ENCODE measurements around the gene PCDHA5.
A peak's percentile ranks its signal among the peaks of the same experiment; 100 is the strongest.
"Not testable (repeated sequence)": the region's sequence is repeated elsewhere in the genome, so short reads cannot be mapped to it uniquely, and the experiment has no call there.

Gene PCDHA5

GRCh38 chr5:140796718-140797095 is 24.7 kb upstream of the PCDHA5 start:
- no peaks in the 10 kb centered on the region for H3K36me3 ChIP-seq (ENCODE audit: insufficient read depth, low read length)
- no peaks in the 10 kb centered on the region for H3K79me2 ChIP-seq (ENCODE audit: control insufficient read depth, insufficient read depth, low read length, unreplicated experiment)
- H3K27me3 ChIP-seq (ENCODE audit: insufficient read depth, low read length), result peaks cover 10% of the 10 kb centered on the region; the same call in 1 of the 2 replicates
- H3K4me3 ChIP-seq (ENCODE audit: low read depth, low read length), result no peak overlapping the region
- H3K4me1 ChIP-seq (ENCODE audit: control insufficient read depth, insufficient read depth, low read length, unreplicated experiment), result no peaks in the 10 kb centered on the region
- H3K27ac ChIP-seq (ENCODE audit: low read depth, low read length), result no peak overlapping the region
- H2AFZ ChIP-seq (ENCODE audit: low read length, unreplicated experiment), result no peak overlapping the region

GRCh38 chr5:140800816-140801493 is 20.5 kb upstream of the PCDHA5 start, which contains the start of gene PCDHA3:
TSS of gene PCDHA3 (plus strand) at chr5:140801057.
- H3K27me3 ChIP-seq (ENCODE audit: insufficient read depth, low read length), result peaks cover 3% of the 10 kb centered on the region; the same call in 1 of the 2 replicates
- H3K4me3 ChIP-seq (ENCODE audit: low read depth, low read length), result peak within 1 kb of the TSS; percentile 56
- H2AFZ ChIP-seq (ENCODE audit: low read length, unreplicated experiment), result no peak within 1 kb of the TSS
- no peaks in the 10 kb centered on the region for H3K36me3 ChIP-seq (ENCODE audit: insufficient read depth, low read length)
- H3K4me1 ChIP-seq (ENCODE audit: control insufficient read depth, insufficient read depth, low read length, unreplicated experiment), result no peaks in the 10 kb centered on the region
- H3K79me2 ChIP-seq (ENCODE audit: control insufficient read depth, insufficient read depth, low read length, unreplicated experiment), result no peaks in the 10 kb centered on the region
- no peak within 1 kb of the TSS for H3K27ac ChIP-seq (ENCODE audit: low read depth, low read length)

GRCh38 chr5:140801494-140801841 is 19.9 kb upstream of the PCDHA5 start:
- Histone ChIP-seq H3K27ac (ENCODE audit: low read depth, low read length) (no peak overlapping the region), H3K4me3 (ENCODE audit: low read depth, low read length) (peak overlapping the region; percentile 56; the same call in 1 of the 2 replicates), H3K36me3 (ENCODE audit: insufficient read depth, low read length) (no peaks in the 10 kb centered on the region), H3K27me3 (ENCODE audit: insufficient read depth, low read length) (peaks cover 5% of the 10 kb centered on the region; the same call in 1 of the 2 replicates), H3K79me2 (ENCODE audit: control insufficient read depth, insufficient read depth, low read length, unreplicated experiment) (no peaks in the 10 kb centered on the region), H2AFZ (ENCODE audit: low read length, unreplicated experiment) (no peak overlapping the region), H3K4me1 (ENCODE audit: control insufficient read depth, insufficient read depth, low read length, unreplicated experiment) (no peaks in the 10 kb centered on the region)

DNA sequence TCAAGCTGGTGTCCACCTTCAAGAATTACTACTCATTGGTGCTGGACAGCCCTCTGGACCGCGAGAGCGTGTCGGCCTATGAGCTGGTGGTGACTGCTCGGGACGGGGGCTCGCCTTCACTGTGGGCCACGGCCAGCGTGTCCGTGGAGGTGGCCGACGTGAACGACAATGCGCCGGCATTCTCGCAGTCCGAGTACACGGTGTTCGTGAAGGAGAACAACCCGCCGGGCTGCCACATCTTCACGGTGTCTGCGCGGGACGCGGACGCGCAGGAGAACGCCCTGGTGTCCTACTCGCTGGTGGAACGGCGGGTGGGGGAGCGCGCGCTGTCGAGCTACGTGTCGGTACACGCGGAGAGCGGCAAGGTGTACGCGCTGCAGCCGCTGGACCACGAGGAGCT is 19.0 kb upstream of the PCDHA5 start:
- H3K36me3 ChIP-seq (ENCODE audit: insufficient read depth, low read length); H3K27ac ChIP-seq (ENCODE audit: low read depth, low read length); H3K4me3 ChIP-seq (ENCODE audit: low read depth, low read length); H3K27me3 ChIP-seq (ENCODE audit: insufficient read depth, low read length); H2AFZ ChIP-seq (ENCODE audit: low read length, unreplicated experiment); H3K79me2 ChIP-seq (ENCODE audit: control insufficient read depth, insufficient read depth, low read length, unreplicated experiment); H3K4me1 ChIP-seq (ENCODE audit: control insufficient read depth, insufficient read depth, low read length, unreplicated experiment): not testable (repeated sequence)

GRCh38 chr5:140802781-140803271 is 18.6 kb upstream of the PCDHA5 start:
- no peaks in the 10 kb centered on the region for H3K4me1 ChIP-seq (ENCODE audit: control insufficient read depth, insufficient read depth, low read length, unreplicated experiment)
- H3K36me3 ChIP-seq (ENCODE audit: insufficient read depth, low read length), result no peaks in the 10 kb centered on the region
- H3K27ac ChIP-seq (ENCODE audit: low read depth, low read length), result no peak overlapping the region
- no peak overlapping the region for H2AFZ ChIP-seq (ENCODE audit: low read length, unreplicated experiment)
- H3K27me3 ChIP-seq (ENCODE audit: insufficient read depth, low read length), result peaks cover 7% of the 10 kb centered on the region; the same call in 1 of the 2 replicates
- no peak overlapping the region for H3K4me3 ChIP-seq (ENCODE audit: low read depth, low read length)
- no peaks in the 10 kb centered on the region for H3K79me2 ChIP-seq (ENCODE audit: control insufficient read depth, insufficient read depth, low read length, unreplicated experiment)

DNA sequence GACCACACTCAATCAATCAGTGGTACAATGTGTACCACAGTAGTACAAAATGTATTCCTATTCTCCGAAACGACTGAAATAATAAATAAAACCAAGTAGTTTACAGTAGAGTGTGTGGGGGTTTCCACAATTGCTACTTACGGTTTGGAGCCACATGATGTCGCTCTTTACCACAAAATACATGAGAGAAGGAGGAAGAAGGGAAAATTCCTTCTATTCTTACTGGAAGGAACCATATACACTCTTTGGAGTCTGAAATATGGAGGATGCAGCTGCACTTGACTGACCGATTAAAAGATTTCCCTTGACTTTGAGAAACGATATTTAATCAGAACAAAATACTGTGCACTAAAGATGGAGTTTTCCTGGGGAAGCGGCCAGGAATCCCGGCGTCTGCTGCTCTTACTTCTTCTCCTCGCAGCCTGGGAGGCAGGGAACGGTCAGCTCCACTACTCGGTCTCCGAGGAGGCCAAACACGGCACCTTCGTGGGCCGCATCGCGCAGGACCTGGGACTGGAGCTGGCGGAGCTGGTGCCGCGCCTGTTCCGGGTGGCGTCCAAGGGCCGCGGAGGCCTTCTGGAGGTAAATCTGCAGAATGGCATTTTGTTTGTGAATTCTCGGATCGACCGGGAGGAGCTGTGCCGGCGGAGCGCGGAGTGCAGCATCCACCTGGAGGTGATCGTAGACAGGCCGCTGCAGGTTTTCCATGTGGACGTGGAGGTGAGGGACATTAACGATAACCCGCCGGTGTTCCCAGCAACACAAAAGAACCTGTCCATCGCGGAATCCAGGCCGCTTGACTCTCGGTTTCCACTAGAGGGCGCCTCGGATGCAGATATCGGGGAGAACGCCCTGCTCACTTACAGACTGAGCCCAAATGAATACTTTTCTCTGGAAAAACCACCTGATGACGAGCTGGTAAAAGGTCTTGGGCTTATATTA is 14.3 kb upstream of the PCDHA5 start, which contains the start of gene PCDHA4:
Gene PCDHA4, plus strand, starts transcription at position 235 of the 942 bp plus-strand sequence.
- H3K27ac ChIP-seq (ENCODE audit: low read depth, low read length), result no peak within 1 kb of the TSS
- H2AFZ ChIP-seq (ENCODE audit: low read length, unreplicated experiment), result no peak within 1 kb of the TSS
- H3K4me3 ChIP-seq (ENCODE audit: low read depth, low read length), result no peak within 1 kb of the TSS

DNA sequence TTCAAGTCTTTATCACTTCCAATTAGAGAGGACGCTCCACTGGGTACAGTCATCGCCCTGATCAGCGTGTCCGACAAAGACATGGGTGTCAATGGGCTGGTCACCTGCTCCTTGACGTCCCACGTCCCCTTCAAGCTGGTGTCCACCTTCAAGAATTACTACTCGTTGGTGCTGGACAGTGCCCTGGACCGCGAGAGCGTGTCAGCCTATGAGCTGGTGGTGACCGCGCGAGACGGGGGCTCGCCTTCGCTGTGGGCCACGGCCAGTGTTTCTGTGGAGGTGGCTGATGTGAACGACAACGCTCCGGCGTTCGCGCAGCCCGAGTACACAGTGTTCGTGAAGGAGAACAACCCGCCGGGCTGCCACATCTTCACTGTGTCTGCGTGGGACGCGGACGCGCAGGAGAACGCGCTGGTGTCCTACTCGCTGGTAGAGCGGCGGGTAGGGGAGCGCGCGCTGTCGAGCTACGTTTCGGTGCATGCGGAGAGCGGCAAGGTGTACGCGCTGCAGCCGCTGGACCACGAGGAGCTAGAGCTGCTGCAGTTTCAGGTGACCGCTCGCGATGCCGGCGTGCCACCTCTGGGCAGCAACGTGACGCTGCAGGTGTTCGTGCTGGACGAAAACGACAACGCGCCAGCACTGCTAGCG is 13.0 kb upstream of the PCDHA5 start:
- not testable (repeated sequence) for H3K36me3 ChIP-seq (ENCODE audit: insufficient read depth, low read length); H2AFZ ChIP-seq (ENCODE audit: low read length, unreplicated experiment); H3K79me2 ChIP-seq (ENCODE audit: control insufficient read depth, insufficient read depth, low read length, unreplicated experiment); H3K4me3 ChIP-seq (ENCODE audit: low read depth, low read length); H3K27ac ChIP-seq (ENCODE audit: low read depth, low read length); H3K27me3 ChIP-seq (ENCODE audit: insufficient read depth, low read length); H3K4me1 ChIP-seq (ENCODE audit: control insufficient read depth, insufficient read depth, low read length, unreplicated experiment)

More for the DNA sequence above, 14.3 kb upstream of the PCDHA5 start, which contains the start of gene PCDHA4:
- Histone ChIP-seq H3K79me2 (ENCODE audit: control insufficient read depth, insufficient read depth, low read length, unreplicated experiment) (no peaks in the 10 kb centered on the region), H3K27me3 (ENCODE audit: insufficient read depth, low read length) (peaks cover 7% of the 10 kb centered on the region; the same call in 1 of the 2 replicates), H3K4me1 (ENCODE audit: control insufficient read depth, insufficient read depth, low read length, unreplicated experiment) (no peaks in the 10 kb centered on the region), H3K36me3 (ENCODE audit: insufficient read depth, low read length) (no peaks in the 10 kb centered on the region)

DNA sequence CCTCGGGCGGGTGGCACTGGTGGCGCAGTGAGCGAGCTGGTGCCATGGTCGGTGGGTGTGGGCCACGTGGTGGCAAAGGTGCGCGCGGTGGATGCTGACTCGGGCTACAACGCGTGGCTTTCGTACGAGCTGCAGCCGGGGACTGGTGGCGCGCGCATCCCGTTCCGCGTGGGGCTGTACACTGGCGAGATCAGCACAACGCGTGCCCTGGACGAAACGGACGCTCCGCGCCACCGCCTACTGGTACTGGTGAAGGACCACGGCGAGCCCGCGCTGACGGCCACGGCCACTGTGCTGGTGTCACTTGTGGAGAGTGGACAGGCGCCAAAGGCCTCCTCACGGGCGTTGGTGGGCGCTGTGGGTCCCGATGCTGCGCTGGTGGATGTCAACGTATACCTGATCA is 12.5 kb upstream of the PCDHA5 start:
- no peaks in the 10 kb centered on the region for H3K79me2 ChIP-seq (ENCODE audit: control insufficient read depth, insufficient read depth, low read length, unreplicated experiment)
- H3K27ac ChIP-seq (ENCODE audit: low read depth, low read length), result no peak overlapping the region
- H3K4me1 ChIP-seq (ENCODE audit: control insufficient read depth, insufficient read depth, low read length, unreplicated experiment), result no peaks in the 10 kb centered on the region
- H3K36me3 ChIP-seq (ENCODE audit: insufficient read depth, low read length), result no peaks in the 10 kb centered on the region
- H3K4me3 ChIP-seq (ENCODE audit: low read depth, low read length), result no peak overlapping the region
- no peak overlapping the region for H2AFZ ChIP-seq (ENCODE audit: low read length, unreplicated experiment)
- peaks cover 7% of the 10 kb centered on the region; the same call in 1 of the 2 replicates for H3K27me3 ChIP-seq (ENCODE audit: insufficient read depth, low read length)

DNA sequence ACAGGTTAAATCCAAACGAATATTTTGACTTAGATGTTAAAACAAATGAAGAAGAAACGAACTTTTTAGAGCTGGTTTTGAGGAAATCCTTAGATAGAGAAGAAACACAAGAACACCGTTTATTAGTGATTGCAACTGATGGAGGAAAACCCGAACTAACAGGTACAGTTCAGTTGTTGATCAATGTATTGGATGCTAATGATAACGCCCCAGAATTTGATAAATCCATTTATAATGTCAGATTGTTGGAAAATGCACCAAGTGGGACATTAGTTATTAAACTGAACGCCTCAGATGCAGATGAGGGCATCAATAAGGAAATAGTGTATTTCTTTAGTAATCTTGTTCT is 842 bp downstream of the PCDHA5 start:
- no peaks in the 10 kb centered on the region; the same call in 1 of the 2 replicates for H3K27me3 ChIP-seq (ENCODE audit: insufficient read depth, low read length)
- H3K79me2 ChIP-seq (ENCODE audit: control insufficient read depth, insufficient read depth, low read length, unreplicated experiment), result no peaks in the 10 kb centered on the region
- no peaks in the 10 kb centered on the region for H3K36me3 ChIP-seq (ENCODE audit: insufficient read depth, low read length)
- no peaks in the 10 kb centered on the region for H3K4me1 ChIP-seq (ENCODE audit: control insufficient read depth, insufficient read depth, low read length, unreplicated experiment)
- no peak overlapping the region for H2AFZ ChIP-seq (ENCODE audit: low read length, unreplicated experiment)
- no peak overlapping the region for H3K27ac ChIP-seq (ENCODE audit: low read depth, low read length)
- H3K4me3 ChIP-seq (ENCODE audit: low read depth, low read length), result no peak overlapping the region

- not testable (repeated sequence) for H3K27me3 ChIP-seq (ENCODE audit: insufficient read depth, low read length); H3K36me3 ChIP-seq (ENCODE audit: insufficient read depth, low read length); H2AFZ ChIP-seq (ENCODE audit: low read length, unreplicated experiment); H3K79me2 ChIP-seq (ENCODE audit: control insufficient read depth, insufficient read depth, low read length, unreplicated experiment); H3K4me1 ChIP-seq (ENCODE audit: control insufficient read depth, insufficient read depth, low read length, unreplicated experiment); H3K27ac ChIP-seq (ENCODE audit: low read depth, low read length); H3K4me3 ChIP-seq (ENCODE audit: low read depth, low read length)
These were observed 1.6 kb downstream of the PCDHA5 start for GRCh38 chr5:140822969-140823368.
